Stimulated activated CD8-positive, alpha-beta memory T cell treated with anti-CD3 and anti-CD28 coated beads, Interleukin-12 subunit alpha, Interleukin-12 subunit beta, amount 100 ng/mL, for 24 hours (primary cell): ENCODE data around the gene GAB3.
"Not testable (repeated sequence)": the region's sequence is repeated elsewhere in the genome, so short reads cannot be mapped to it uniquely, and the experiment has no call there.

Source experiments
- DNase-seq: peaks from one replicate; pipeline ENCODE4 v3.0.0-alpha.2; 2020; ENCODE audit errors: extremely low read depth

The GAB3 gene

GRCh38 chrX:154657226-154657805 is 93.6 kb downstream of the GAB3 start:
- no peak for DNase-seq

- DNase-seq, result no peak
These were observed 95.1 kb downstream of the GAB3 start for GRCh38 chrX:154655786-154656185.

GRCh38 chrX:154655346-154655745 is 95.5 kb downstream of the GAB3 start:
- no peak for DNase-seq

GRCh38 chrX:154654925-154655324 is 96.0 kb downstream of the GAB3 start:
- no peak for DNase-seq

- no peak for DNase-seq
These were observed 96.5 kb downstream of the GAB3 start for GRCh38 chrX:154654372-154654771.

- not testable (repeated sequence) for DNase-seq
These were observed 97.5 kb downstream of the GAB3 start, which contains the start of gene CTAG2 for GRCh38 chrX:154653413-154653812. Gene CTAG2, minus strand, starts transcription at chrX:154653579. Its CDS starts 64 bp downstream, at chrX:154653515.

- no peak for DNase-seq
These were observed 97.9 kb downstream of the GAB3 start for GRCh38 chrX:154653048-154653401.

GRCh38 chrX:154652311-154653047 is 98.4 kb downstream of the GAB3 start:
- no peak for DNase-seq

- DNase-seq, result no peak
These were observed 100.7 kb downstream of the GAB3 start for GRCh38 chrX:154650221-154650510.

GRCh38 chrX:154649503-154650220 is 101.2 kb downstream of the GAB3 start:
- no peak for DNase-seq

GRCh38 chrX:154648931-154649330 is 101.9 kb downstream of the GAB3 start:
- no peak for DNase-seq

- DNase-seq, result not testable (repeated sequence)
These were observed 105.0 kb downstream of the GAB3 start for GRCh38 chrX:154645745-154646378.

- not testable (repeated sequence) for DNase-seq
These were observed 107.2 kb downstream of the GAB3 start for GRCh38 chrX:154643708-154644107.

GRCh38 chrX:154641740-154642139 is 109.1 kb downstream of the GAB3 start:
- not testable (repeated sequence) for DNase-seq

GRCh38 chrX:154633661-154634060 is 117.2 kb downstream of the GAB3 start:
- not testable (repeated sequence) for DNase-seq

- not testable (repeated sequence) for DNase-seq
These were observed 119.9 kb downstream of the GAB3 start for GRCh38 chrX:154630949-154631348.

- not testable (repeated sequence) for DNase-seq
These were observed 121.9 kb downstream of the GAB3 start for GRCh38 chrX:154628960-154629359.
